ENCODE results near the gene SEMA3F. TPM values are rescaled to one million over a fixed set of nuclear protein-coding genes. Genes with fewer than 3 reads are reported as not detected.

Gene SEMA3F
- total RNA-seq, 1 donor from 2014 or later, result 0.21 TPM

DNA sequence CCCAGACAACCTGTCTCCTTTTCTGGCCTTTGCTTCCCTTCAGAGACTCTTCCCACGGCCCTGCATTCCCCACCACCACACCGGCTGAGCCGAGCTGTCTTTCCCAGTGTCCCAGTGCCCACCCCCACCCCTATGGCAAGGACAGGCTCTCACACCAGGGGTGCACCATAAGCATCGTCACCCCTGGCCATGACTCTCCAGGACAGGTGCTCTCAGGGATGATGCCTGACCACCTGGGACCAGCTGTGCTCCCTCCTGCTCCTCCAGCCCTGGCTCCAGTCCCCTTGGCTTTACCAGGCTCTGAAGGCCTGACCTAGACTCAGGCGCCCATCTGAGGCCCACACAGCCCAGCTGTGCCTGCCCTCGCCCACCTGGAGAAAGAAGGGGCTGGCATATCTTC lies 17.6 kb upstream of the SEMA3F start:
- Mint-ChIP-seq H3K27me3 (ENCODE audit: insufficient read depth) (peaks cover 3% of the 10 kb centered on the region), H3K4me1 (ENCODE audit: low read depth) (peaks cover 7% of the 10 kb centered on the region), H3K4me3 (no peak overlapping the region), H3K27ac (no peak overlapping the region), H3K36me3 (ENCODE audit: low read depth) (no peaks in the 10 kb centered on the region), H3K9me3 (no peaks in the 10 kb centered on the region)
- intact Hi-C loops (cut with micrococcal nuclease), result no loop called here
- no peak for DNase-seq (ENCODE audit: low spot score)

DNA sequence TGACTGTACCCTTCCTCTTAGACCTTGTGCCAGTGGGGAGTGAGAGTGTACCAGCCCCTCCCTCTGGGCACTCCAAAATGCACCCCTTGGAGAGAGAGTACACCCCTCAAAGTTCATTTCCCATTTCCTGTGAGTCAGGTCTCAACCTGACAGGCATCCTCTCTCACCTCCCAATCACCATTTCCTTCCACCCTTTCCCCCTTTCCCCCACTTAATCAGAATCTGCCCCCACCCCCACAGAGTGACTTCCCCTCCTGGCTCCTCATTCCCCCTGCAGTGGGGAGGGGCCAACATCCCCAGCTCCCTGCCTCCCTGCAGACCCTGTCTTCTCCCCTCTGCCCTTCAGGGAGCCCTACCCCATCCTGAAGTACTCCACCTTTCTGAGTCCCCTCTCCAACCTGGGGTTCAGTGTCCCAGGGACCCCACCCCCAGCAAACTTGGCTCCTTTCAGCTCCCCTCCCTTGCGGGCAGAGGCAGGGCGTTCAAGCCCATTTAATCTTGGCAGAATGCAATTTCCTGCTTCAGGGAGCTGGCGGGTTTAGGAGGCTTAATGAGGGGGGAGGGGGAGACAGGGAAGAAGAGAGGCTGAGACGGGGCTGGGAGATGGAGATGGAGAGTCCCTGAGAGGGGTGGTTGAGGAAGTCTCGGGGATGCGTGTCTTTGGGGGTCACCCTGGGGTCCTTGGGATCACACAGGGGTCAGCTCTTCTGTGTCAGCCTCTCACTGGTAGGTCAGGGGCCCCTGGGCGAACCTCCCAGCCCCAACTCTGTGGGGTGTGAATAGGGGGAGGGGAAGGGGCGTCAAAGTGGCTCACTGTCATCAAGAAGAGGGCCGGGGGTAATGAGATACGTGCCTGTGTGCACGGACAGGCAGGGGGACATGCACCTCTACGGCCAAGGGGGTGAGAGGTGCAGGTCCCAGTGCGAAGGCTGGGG lies 16.6 kb upstream of the SEMA3F start:
- H3K9me3 Mint-ChIP-seq, result no peaks in the 10 kb centered on the region
- no peaks in the 10 kb centered on the region for H3K36me3 Mint-ChIP-seq (ENCODE audit: low read depth)
- H3K27me3 Mint-ChIP-seq (ENCODE audit: insufficient read depth), result no peaks in the 10 kb centered on the region
- peaks cover 7% of the 10 kb centered on the region for H3K4me1 Mint-ChIP-seq (ENCODE audit: low read depth)
- DNase-seq (ENCODE audit: low spot score), result no peak
- H3K4me3 Mint-ChIP-seq, result no peak overlapping the region
- no peak overlapping the region for H3K27ac Mint-ChIP-seq
- intact Hi-C loops (cut with micrococcal nuclease), result no loop called here

DNA sequence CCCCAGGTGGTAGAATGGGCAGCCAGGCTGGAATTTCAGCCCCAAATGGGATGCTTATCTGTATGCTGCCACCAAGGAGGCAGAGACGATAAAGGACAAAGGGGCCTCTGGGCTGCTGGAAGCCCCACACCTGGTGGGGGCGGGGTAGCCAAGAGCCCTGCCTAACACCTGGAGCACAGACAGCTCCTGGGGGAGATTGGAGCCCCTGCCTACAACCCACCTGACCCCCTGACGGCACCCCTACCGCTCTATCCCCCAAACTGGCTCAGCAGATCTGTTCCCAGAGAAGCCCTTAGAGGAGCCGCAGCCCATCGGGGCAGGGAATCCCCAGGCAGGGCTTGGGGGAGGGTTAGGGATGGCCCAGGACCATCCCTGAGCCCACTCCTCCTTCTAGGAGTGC lies 15.8 kb upstream of the SEMA3F start:
- intact Hi-C loops (cut with micrococcal nuclease), result no loop called here
- Mint-ChIP-seq H3K4me1 (ENCODE audit: low read depth) (peaks cover 7% of the 10 kb centered on the region), H3K27me3 (ENCODE audit: insufficient read depth) (no peaks in the 10 kb centered on the region), H3K4me3 (no peak overlapping the region), H3K9me3 (no peaks in the 10 kb centered on the region), H3K27ac (no peak overlapping the region), H3K36me3 (ENCODE audit: low read depth) (no peaks in the 10 kb centered on the region)
- no peak for DNase-seq (ENCODE audit: low spot score)

DNA sequence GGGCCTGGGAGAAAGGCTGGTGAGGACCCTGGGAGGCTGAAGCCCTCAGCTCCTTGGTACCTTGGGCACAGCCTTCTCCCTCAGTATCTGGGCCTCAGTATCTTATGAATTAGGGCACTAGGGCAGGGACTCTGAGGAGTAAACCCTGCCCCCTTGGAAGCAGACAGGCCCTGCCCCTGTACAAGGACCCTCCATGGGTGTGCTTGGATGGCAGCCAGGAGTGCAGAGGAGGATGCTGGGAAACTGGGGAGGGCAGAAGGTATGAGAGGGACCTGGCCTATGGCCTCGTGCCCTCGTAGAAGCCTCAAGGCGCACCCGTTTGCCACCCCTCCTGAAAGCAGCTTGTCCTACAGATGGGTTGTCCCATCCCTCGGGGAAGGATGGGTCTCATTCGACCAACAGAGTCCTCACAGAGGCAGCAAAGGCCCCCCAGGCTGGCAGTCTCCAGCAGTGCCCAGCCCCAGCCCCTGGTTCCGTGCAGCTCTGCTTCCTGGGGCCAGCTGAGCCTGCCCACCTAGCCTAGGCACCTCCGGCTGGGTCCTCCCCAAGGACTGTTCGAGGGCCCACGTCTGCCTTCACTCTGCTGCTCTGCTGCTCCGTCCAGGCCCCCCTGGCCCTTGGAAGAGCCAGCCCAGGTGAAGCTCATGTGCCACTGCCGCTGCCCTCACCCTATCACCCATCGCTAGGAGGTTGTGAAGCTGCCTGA lies 15.3 kb upstream of the SEMA3F start:
- H3K36me3 Mint-ChIP-seq (ENCODE audit: low read depth), result no peaks in the 10 kb centered on the region
- DNase-seq (ENCODE audit: low spot score), result no peak
- peaks cover 7% of the 10 kb centered on the region for H3K4me1 Mint-ChIP-seq (ENCODE audit: low read depth)
- no peak overlapping the region for H3K27ac Mint-ChIP-seq
- intact Hi-C loops (cut with micrococcal nuclease), result loop anchor here (2.0 kb wide), 1 partner anchor 15 kb away; the partner anchor contains the start of gene SEMA3F
- H3K4me3 Mint-ChIP-seq, result no peak overlapping the region
- H3K27me3 Mint-ChIP-seq (ENCODE audit: insufficient read depth), result no peaks in the 10 kb centered on the region
- no peaks in the 10 kb centered on the region for H3K9me3 Mint-ChIP-seq

DNA sequence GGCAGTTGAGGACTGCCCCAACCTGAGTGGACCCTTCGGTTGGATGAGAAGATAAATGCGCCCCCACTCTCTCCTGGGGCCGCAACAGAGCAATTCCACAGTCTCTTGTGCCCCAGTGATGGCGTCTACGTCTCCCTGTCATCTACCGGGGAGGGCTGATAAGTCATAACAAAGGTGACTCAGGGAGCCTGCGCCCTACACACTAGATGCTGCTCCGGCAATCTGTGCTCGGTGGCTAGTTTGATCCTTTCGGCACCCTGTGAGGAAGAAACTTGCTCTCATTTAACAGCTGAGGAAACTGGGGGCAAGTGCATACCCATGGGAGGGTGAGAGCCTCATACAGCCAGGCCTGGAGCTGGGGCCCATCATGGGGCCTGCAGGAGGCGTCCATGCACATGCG lies 14.1 kb upstream of the SEMA3F start:
- no peaks in the 10 kb centered on the region for H3K27me3 Mint-ChIP-seq (ENCODE audit: insufficient read depth)
- peaks cover 7% of the 10 kb centered on the region for H3K4me1 Mint-ChIP-seq (ENCODE audit: low read depth)
- DNase-seq (ENCODE audit: low spot score), result no peak
- intact Hi-C loops (cut with micrococcal nuclease), result loop anchor here (2.0 kb wide), 1 partner anchor 14 kb away; the partner anchor contains the start of gene SEMA3F
- no peaks in the 10 kb centered on the region for H3K9me3 Mint-ChIP-seq
- H3K36me3 Mint-ChIP-seq (ENCODE audit: low read depth), result no peaks in the 10 kb centered on the region
- H3K4me3 Mint-ChIP-seq, result no peak overlapping the region
- H3K27ac Mint-ChIP-seq, result no peak overlapping the region

DNA sequence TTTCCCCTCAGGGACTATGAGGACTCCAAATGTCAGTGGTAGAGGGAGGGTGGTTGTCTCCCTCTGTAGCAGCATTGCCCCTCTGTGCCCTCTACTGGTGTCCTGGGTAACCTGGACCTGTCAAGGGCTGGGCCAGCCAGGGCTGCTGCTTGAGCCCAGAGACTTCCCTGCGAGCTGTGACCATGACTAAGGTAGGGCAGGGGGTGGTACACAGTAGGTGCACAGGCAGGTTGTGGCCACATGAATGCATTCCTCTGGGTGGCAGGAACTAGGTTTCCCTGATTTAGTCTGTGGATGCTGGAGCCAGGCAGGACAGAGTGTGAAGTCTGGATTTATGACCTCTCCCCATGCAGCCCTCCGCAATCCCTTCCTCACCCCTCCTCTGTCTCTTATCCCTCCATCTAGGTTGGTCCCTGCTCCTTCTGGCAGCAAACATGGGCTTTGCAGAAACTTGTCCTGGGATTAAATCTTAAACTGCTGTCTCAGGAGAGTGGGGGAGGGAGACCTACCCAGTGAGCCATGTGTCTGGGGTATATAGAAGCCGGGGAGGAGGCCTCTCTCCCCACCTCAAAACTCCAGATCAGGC lies 8.7 kb upstream of the SEMA3F start:
- no peaks in the 10 kb centered on the region for H3K9me3 Mint-ChIP-seq
- H3K4me1 Mint-ChIP-seq (ENCODE audit: low read depth), result no peaks in the 10 kb centered on the region
- no peak for DNase-seq (ENCODE audit: low spot score)
- no peaks in the 10 kb centered on the region for H3K36me3 Mint-ChIP-seq (ENCODE audit: low read depth)
- H3K4me3 Mint-ChIP-seq, result no peak overlapping the region
- intact Hi-C loops (cut with micrococcal nuclease), result no loop called here
- peaks cover 6% of the 10 kb centered on the region for H3K27me3 Mint-ChIP-seq (ENCODE audit: insufficient read depth)
- H3K27ac Mint-ChIP-seq, result no peak overlapping the region

DNA sequence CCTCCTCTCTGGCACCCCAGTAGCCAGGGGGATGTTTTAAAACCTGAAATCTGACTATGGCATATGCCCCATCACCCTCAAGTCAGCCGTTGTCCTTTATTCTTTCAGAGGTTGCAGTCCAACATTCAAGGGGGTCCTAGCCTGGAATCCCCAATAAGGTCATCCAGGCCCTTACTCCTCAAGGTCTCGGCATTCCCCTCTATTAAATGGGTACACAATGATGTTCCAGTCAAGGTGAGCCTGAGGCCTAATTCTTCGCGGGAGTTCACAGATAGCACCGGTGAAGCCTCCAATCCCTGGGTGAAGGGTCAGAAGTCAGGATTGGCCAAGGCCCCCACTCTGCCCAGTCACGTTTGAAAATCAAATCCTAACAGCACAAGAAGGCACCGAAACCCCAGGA lies 8.1 kb upstream of the SEMA3F start:
- Mint-ChIP-seq H3K9me3 (no peaks in the 10 kb centered on the region), H3K4me1 (ENCODE audit: low read depth) (no peaks in the 10 kb centered on the region), H3K4me3 (no peak overlapping the region), H3K27me3 (ENCODE audit: insufficient read depth) (peaks cover 6% of the 10 kb centered on the region), H3K27ac (no peak overlapping the region), H3K36me3 (ENCODE audit: low read depth) (no peaks in the 10 kb centered on the region)
- no peak for DNase-seq (ENCODE audit: low spot score)
- intact Hi-C loops (cut with micrococcal nuclease), result no loop called here

DNA sequence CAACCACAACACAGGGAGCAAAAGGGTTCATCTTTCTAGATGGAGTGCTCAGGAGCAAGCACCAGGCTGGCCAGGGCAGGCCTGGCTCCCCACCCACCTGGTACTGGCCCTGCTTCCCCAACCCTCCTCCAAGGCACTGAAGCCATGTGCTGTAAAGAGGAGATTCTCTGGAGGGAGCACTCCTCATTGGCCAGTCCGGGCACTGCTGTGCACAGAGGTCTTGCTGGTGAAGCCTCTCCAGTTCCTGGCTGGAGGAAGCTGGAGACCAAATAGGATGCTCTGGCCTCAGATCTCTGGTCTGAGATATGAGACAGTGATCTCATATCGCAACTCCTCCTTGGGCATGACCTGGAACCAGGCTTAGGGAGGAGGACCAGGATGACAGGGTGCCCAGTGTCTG lies 7.7 kb upstream of the SEMA3F start:
- Mint-ChIP-seq H3K27ac (no peak overlapping the region), H3K27me3 (ENCODE audit: insufficient read depth) (peaks cover 6% of the 10 kb centered on the region), H3K4me3 (no peak overlapping the region), H3K36me3 (ENCODE audit: low read depth) (no peaks in the 10 kb centered on the region), H3K9me3 (no peaks in the 10 kb centered on the region), H3K4me1 (ENCODE audit: low read depth) (no peaks in the 10 kb centered on the region)
- intact Hi-C loops (cut with micrococcal nuclease), result no loop called here
- DNase-seq (ENCODE audit: low spot score), result no peak

DNA sequence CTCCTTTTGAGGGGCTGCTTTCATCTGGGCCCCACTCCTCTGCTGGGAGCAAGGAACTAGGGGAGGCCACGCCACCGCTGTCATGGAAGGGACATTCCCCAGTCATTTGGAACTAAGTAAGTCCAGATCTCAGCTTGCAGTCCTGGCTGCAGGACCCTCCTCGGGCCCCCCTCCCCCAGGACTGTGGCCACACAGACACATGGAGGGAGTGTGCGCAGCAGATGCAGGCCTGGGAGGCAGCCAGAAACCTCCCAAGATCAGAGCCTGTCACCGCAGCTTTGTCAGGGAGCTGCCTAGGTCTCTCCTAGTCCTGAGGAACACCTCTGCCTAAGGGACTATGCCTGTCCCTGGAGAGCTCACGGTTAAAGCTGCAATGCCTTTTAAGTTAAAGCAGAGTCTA lies 7.3 kb upstream of the SEMA3F start:
- intact Hi-C loops (cut with micrococcal nuclease), result no loop called here
- no peak for DNase-seq (ENCODE audit: low spot score)
- Mint-ChIP-seq H3K4me1 (ENCODE audit: low read depth) (no peaks in the 10 kb centered on the region), H3K4me3 (no peak overlapping the region), H3K36me3 (ENCODE audit: low read depth) (no peaks in the 10 kb centered on the region), H3K27ac (no peak overlapping the region), H3K27me3 (ENCODE audit: insufficient read depth) (peaks cover 6% of the 10 kb centered on the region), H3K9me3 (no peaks in the 10 kb centered on the region)

DNA sequence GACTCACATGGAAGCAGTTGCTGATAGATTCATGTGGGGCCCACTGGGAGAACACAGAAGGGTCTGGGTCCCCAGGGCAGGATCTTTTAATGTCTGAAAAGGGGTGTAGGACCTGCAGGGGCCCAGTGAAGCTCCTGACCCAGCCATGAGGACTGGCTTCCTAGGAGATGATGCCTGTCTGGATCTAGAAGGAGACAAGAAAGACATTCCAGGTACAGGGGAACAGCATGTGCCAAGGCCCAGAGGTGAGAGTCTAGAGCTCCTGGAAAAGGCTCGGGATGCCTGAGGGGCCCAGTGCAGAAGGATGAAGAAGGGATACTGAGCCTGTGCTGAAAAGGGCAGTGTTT lies 4.7 kb upstream of the SEMA3F start:
- intact Hi-C loops (cut with micrococcal nuclease), result no loop called here
- H3K27me3 Mint-ChIP-seq (ENCODE audit: insufficient read depth), result peaks cover 21% of the 10 kb centered on the region
- H3K4me3 Mint-ChIP-seq, result no peak overlapping the region
- H3K9me3 Mint-ChIP-seq, result no peaks in the 10 kb centered on the region
- no peak overlapping the region for H3K27ac Mint-ChIP-seq
- DNase-seq (ENCODE audit: low spot score), result no peak
- H3K4me1 Mint-ChIP-seq (ENCODE audit: low read depth), result no peaks in the 10 kb centered on the region
- no peaks in the 10 kb centered on the region for H3K36me3 Mint-ChIP-seq (ENCODE audit: low read depth)

DNA sequence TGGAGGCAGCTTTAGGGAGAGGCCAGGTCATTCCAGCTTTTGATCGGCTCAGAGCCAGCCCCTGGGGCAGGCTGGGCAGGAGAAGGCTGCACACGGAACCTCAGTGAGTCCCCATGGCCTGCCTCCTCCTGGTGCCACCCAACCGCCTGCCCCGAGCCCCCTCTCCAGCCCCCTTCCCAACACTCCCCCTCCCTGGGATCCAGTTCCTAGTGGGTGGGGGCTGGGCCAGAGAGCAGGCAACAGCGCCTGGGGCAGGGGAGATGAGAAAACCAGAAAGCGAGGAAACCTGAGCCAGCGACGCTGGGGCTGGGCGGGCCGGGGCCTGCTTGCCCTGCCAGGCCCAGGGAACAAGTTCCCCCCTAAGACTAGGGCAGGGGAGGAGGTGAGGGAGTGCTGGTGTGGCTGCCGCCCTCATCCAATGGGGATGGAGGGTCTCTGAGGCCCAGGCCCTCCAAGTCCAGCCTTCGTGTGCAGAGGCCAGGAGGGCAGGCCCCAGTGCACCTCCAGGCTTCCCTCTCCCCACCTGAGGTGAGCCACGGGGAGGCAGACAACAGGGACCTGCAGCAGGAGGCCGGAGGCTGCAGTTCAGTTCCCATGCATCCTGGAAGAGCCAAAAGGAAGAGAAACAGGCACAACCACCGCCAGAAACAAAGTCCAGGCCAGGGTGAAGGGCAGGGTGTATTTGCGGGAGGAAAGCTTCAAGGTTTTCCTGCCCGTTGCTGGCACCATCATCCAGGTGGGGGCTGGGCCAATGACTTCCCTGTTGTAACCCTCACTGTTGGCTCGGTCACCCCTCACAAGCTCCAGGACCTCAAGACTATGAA lies 4.0 kb upstream of the SEMA3F start:
- no peak overlapping the region for H3K4me3 Mint-ChIP-seq

DNA sequence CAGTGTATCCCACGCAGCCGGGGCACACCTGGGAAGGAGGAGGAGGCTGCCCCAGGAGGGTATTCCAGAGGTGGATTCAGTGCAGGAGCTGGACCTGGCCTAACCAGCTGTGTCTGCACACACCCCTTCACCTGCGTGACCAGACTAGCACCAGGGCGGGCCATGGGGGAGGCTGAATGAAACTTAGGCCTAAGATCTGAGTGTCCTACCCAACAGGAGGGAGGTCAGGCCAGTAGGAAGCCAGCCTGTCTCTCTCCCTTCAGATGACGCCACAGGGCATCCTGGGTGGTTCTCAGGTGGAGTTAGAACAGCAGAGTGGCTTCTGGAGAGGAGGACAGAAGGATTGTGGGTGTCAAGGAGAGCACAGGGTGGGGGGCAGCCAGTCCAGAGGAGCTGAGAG lies 3.4 kb upstream of the SEMA3F start:
- no peaks in the 10 kb centered on the region for H3K36me3 Mint-ChIP-seq (ENCODE audit: low read depth)
- no peaks in the 10 kb centered on the region for H3K4me1 Mint-ChIP-seq (ENCODE audit: low read depth)
- no peak overlapping the region for H3K4me3 Mint-ChIP-seq
- DNase-seq (ENCODE audit: low spot score), result no peak
- intact Hi-C loops (cut with micrococcal nuclease), result no loop called here
- no peak overlapping the region for H3K27ac Mint-ChIP-seq
- peaks cover 31% of the 10 kb centered on the region for H3K27me3 Mint-ChIP-seq (ENCODE audit: insufficient read depth)
- no peaks in the 10 kb centered on the region for H3K9me3 Mint-ChIP-seq

More for the DNA sequence above, 4.0 kb upstream of the SEMA3F start:
- Mint-ChIP-seq H3K27ac (no peak overlapping the region), H3K36me3 (ENCODE audit: low read depth) (no peaks in the 10 kb centered on the region), H3K27me3 (ENCODE audit: insufficient read depth) (peaks cover 26% of the 10 kb centered on the region), H3K4me1 (ENCODE audit: low read depth) (no peaks in the 10 kb centered on the region), H3K9me3 (no peaks in the 10 kb centered on the region)
- no peak for DNase-seq (ENCODE audit: low spot score)
- intact Hi-C loops (cut with micrococcal nuclease), result no loop called here

Data from activated T-helper 1 cell treated with anti-CD3 and anti-CD28 coated beads, Interleukin-12 subunit alpha, Interleukin-12 subunit beta, Interleukin-2, Interleukin-4 antibody, amounts not matched to agents 30 ng/mL and 10 ng/mL and 1 ng/mL, durations not matched to agents 14 hours and 24 hours and 36 hours (primary cell).